KBM-7 (cell line): ENCODE results near the gene LAPTM5.

Experiments used
- DNase-seq: peaks from one replicate; pipeline ENCODE4 v3.0.0-alpha.2; 2015
- in situ Hi-C: fragments of 300-500 bp; cut with MboI; formaldehyde crosslinking; loops from 2 replicates; pipeline ENCODE4 v1.14.3; 2020; ENCODE audit warnings: low sequenced_read_pairs, low pct_unique_long_range_greater_than_20kb, mixed read lengths

The LAPTM5 gene

GRCh38 chr1:30749691-30750583 lies 7.6 kb downstream of the LAPTM5 start:
- DNase-seq = no peak

GRCh38 chr1:30748699-30749401 lies 8.7 kb downstream of the LAPTM5 start:
- no peak for DNase-seq

More at GRCh38 chr1:30749691-30750583, 7.6 kb downstream of the LAPTM5 start:
- in situ Hi-C loops = no loop called here

DNA sequence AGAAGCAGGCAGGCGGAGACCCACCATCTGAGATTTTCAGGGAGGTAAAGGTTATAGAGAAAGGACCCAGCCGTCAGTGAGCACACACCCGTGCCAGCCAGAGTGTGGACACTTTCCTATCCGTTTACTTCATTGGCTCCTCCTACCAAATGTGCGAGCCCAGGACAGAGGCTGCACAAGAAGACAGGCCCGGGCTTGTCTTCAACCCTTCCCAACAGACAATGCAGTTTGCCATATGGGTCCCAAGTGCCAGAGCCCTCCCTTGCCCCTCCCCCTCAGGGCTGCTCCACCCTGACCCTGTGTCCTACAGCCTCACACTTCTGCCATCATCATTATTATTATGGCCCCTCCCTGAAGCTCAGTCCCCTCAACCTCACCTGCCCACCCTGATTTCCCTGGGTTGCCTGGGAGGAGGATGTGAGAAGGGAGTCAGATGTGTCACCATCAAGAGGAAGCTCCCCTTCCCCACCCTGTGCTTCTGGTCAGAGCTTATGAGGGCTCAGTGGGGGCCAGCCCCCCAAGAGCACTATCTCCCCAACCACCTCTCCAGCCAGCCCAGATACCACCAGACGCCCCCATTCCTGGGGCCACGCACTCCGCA lies 9.4 kb downstream of the LAPTM5 start:
- in situ Hi-C loops = no loop called here
- DNase-seq = peak; percentile 47

More at GRCh38 chr1:30748699-30749401, 8.7 kb downstream of the LAPTM5 start:
- in situ Hi-C loops = no loop called here

DNA sequence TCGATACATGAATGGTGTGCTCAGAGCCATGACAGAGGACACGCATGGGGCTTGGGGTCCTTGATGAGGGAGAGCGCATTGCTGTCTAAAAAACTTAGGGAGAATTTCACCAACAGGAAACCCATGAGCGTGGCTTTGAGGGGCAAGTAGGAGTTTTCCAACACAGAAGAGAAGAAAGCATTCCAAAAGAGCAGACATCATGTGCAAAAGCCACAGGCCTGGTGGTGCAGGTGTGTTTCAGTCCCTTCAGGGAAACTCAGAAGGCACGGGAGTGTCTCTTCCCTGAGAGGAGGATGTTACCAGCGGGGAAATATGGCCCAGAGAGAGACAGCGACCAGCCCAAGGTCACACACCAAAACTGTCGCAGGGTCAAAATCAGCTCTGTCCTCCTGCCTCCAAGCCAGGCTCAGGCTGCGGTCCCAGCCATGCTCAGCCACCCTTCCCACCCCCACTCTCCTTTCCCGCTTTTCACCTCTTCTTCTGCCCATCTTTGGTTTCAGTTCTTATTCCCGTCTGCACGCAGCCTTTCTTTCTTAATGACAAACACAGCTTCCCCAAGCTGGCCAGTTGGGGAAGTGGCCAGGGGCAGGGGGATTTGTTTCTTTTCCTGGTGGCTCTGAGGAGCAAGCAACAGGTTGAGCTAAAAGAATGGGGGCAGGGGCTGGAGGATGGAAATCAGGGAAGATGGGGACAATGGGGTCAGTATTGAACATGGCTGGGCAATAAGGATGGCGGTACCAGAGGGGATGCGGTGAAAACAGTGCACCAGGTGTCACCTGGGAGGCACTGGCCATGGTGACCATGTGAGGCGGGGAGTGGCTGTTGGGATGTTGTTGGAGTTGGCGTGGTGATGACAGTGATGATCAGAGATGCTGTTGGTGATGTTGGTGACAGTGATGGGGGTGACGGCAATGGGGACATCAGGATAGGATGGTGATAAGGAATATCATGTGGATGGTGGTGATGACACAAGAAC lies 10.3 kb downstream of the LAPTM5 start:
- in situ Hi-C loops = no loop called here
- DNase-seq = no peak

DNA sequence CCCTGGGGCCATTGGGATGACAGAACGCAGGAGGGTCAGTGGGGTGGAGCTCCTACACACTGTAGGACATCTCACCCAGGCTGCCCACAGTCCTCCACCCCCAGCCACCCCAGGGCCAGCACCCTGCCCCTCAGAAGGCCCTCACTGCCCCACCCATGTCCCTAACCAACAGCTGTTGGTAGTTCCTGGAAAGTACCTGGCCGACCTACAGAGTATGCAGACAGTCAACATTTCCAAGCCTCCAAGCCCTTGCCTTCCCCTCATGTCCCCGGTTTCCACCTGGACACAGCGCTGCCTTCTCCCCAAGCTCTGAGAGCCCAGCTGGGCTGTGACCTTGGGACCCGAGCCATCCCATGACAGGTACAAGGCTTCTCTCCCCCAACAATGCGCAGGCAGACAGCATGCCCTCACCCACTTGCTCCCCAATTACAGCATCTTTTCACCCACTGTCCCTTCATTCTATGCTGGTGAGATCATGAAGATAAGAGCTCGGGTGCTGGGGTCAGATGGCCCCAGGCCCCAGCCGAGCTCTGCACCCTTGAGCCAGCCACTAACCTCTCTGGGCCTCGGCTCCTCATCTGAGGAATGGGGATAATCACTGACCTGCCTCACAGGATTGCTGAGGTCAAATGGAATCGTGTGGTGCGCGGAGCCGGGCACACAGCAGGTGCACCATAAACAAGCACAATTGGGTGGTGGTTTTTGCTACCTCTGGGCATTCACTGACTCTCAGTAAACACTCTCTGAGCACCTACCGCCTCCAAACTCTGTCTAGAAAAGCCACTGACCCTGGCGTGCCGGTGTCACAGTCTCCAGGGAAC lies 11.2 kb downstream of the LAPTM5 start:
- no peak for DNase-seq
- in situ Hi-C loops = no loop called here

- in situ Hi-C loops = no loop called here
- no peak for DNase-seq
Measured at GRCh38 chr1:30745834-30746208, 11.8 kb downstream of the LAPTM5 start.

DNA sequence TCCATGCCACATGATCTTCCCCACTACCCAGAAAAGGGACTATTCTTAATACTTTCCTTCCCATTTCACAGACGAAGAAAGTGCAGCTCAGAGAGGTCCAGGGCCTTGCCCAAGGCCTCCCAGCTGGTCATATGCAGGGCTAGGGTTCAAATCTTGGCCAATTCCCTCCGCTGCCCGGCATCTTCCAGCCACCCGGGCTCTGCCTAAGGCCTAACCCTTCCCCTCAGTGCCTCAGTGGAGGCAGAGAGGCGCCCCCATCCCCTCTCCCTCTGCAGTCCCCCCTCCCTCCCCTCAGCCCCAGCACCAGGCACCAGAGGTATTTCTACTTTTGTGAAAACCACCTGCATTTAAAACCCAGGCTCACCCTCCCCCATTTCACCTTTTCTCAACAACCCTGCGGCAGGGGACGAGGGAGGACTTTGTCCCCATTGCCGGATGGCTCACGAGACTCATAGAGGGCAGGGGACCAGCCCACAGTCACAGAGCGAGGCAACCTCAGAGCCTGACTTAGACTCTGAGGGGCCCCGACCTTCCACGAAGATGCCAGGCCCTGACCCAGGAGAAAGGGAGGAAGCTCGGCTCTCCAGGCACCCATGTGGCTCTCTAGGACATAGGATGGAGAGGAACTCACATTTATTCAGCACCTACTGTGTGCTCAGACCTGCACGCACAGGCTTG lies 12.3 kb downstream of the LAPTM5 start:
- DNase-seq = no peak
- in situ Hi-C loops = no loop called here

DNA sequence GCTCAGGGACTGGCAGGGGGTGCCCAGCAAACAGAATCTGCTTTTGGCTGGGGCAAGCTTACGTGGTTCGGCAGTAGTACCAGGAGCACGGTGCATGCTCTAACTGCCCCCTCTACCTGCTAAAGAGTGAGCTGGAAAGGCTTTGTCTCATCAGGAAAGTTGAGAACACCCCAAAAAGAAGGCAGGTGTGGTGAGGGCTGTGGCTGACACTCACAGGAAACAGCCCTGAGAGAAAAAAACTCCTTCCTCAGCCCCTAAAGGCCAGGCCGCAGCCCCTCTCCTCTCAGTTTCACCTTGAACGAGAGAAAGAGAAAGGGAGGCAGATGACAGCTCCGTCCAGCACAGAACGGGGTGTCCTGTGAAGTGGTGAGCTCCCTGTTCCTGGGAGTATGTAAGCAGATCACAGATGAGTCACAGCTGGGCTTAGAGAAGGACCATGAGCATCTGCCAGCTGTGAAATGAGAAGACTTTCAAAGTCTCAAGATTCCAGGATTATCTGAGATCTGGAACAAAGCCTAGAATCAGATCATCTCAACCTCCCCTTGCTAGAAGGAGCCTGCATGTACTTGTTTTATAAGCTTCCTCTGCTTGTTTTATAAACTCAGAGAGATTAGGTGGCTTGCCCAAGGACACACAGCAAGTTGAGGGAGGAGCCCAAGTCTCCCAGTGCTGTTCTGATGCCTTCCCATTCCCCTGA lies 13.4 kb downstream of the LAPTM5 start:
- DNase-seq = no peak
- in situ Hi-C loops = no loop called here

GRCh38 chr1:30743584-30744059 lies 14.0 kb downstream of the LAPTM5 start:
- in situ Hi-C loops = no loop called here
- DNase-seq = peak; percentile 94

GRCh38 chr1:30742963-30743559 lies 14.5 kb downstream of the LAPTM5 start:
- no peak for DNase-seq
- in situ Hi-C loops = no loop called here

DNA sequence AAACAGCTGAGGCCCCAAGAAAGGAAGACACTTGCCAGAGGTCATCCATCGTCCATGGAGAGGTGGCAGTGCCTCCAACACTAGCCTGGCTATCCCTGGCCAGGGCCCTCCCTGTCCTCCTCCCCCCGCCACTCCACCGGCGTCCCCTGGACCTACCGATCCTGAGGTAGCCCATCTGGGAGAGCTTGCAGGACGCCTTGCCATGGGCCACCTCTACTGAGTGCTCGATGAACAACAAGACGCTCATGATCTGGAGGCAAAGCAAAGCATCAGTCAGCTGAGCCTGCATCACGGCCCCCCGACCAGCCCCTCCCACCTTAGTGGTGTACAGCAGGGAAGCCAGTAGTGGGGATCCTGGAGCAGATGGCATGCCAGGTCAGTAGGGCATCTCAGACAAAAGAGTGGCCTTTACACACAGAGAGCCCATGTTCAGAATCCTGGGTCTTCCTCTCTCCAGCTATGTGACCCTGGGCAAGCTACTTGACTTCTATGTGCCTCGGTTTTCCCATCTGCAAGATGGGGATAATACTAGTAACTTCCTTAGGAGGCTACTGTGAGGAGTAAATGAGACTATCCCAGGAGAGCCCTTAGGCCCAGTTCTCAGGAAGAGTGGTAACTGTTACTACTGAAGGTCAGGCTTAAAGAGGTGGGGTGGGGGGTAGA lies 15.1 kb downstream of the LAPTM5 start:
- no peak for DNase-seq
- in situ Hi-C loops = no loop called here

DNA sequence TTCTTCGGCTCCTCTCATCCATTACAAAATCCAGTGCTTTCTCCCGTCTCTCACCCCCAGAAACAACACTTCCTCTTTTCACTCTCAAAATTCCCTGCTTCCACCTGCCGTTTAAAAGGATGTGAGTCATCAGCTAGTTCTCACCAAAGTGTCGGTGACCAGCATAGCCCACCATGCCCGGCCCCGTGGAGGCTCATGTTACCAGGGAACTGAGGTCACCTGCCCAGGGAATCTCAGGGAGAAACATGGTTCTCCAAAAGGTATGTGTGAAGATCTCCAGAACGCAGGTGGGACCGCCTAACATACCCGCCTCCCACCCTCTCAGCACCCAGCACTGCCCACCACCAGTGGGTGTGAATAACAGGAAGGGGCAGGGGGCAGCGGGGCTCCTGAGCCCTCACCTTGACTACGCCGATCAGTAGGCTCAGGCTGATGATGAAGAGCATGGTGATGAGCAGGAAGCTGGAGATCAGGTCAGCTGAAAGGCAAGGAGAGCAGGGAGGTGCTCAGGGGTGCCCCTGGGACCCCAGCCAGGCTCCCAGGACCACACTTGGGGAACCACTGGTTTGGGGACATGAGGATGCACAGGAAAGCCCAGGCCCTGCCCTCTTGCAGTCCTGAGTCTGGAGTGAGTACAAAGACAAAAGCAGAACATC lies 16.2 kb downstream of the LAPTM5 start:
- in situ Hi-C loops = no loop called here
- peak; percentile 74 for DNase-seq

DNA sequence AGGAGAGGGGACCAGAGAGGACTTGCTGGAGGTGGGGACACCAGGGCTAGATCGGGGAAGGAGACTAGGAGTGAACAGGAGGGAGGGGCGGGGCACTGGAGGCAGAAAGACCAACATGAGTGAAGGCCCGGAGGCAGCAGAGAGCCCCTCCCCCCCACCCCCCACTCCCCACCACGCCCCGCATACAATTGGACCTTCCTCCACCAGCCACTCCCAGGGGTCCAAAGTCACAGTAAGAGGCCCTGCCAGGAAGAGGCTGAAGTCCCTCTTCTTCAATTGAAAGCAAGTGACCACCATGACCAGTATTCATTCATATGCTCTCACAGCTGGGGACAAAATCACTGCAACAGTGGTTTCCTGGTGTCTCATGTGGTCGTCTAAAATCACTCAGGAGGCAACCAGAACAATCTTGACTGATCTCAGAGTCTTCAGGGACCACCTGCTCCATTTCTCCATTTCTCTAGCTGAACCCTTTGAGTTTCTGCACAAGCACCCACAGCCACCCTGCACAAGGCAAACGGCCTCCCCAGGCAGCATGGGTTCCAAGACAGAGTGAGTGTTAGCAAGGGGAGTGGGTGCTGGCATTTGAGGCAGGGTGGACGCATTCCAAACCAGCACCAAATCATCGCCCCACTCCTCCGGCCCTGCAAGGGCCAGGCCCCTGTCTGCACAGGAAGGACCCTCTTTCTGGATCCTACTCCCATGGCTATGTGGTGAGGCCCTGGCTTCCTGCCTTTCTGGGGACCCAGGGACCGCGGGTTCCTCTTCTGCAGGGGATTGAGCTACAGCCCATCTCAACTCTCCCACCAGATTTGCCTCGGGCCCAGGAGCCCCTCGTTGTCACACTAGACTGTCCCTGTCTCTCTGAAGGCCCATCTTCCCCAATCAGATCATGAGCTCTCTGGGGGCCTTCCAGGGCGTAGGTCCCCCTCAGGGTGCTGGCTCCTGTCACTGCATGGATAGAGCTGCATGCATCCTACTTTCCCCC lies 17.0 kb downstream of the LAPTM5 start:
- DNase-seq = no peak
- in situ Hi-C loops = no loop called here

GRCh38 chr1:30739601-30740000 lies 18.0 kb downstream of the LAPTM5 start:
- no peak for DNase-seq
- in situ Hi-C loops = no loop called here
